Measurements from ENCODE around the gene TLE7.

Gene TLE7

GRCh38 chr16:71448274-71448866, 6.5 kb upstream of the TLE7 start:
- no peak for DNase-seq

GRCh38 chr16:71443714-71444113, 1.9 kb upstream of the TLE7 start:
- no peak for DNase-seq

GRCh38 chr16:71441348-71442050, 355 bp downstream of the TLE7 start:
- no peak for DNase-seq

- no peak for DNase-seq
Measured at GRCh38 chr16:71440669-71441347, 1.0 kb downstream of the TLE7 start.

- no peak for DNase-seq
Measured at GRCh38 chr16:71439523-71439922, 2.3 kb downstream of the TLE7 start.

GRCh38 chr16:71436473-71436872, 5.4 kb downstream of the TLE7 start:
- no peak for DNase-seq

GRCh38 chr16:71432906-71433305, 8.9 kb downstream of the TLE7 start:
- no peak for DNase-seq

GRCh38 chr16:71431991-71432390, 9.9 kb downstream of the TLE7 start:
- DNase-seq = no peak

- DNase-seq = no peak
Measured at GRCh38 chr16:71431176-71431575, 10.7 kb downstream of the TLE7 start.

- no peak for DNase-seq
Measured at GRCh38 chr16:71430744-71431143, 11.1 kb downstream of the TLE7 start.

- no peak for DNase-seq
Measured at GRCh38 chr16:71429581-71429980, 12.3 kb downstream of the TLE7 start.

- DNase-seq = no peak
Measured at GRCh38 chr16:71428883-71429282, 13.0 kb downstream of the TLE7 start.

- DNase-seq = no peak
Measured at GRCh38 chr16:71428385-71428784, 13.5 kb downstream of the TLE7 start.

GRCh38 chr16:71426880-71427615, 14.8 kb downstream of the TLE7 start:
- no peak for DNase-seq

GRCh38 chr16:71426069-71426879, 15.6 kb downstream of the TLE7 start:
- peak; percentile 60 for DNase-seq

GRCh38 chr16:71425746-71426068, 16.1 kb downstream of the TLE7 start:
- DNase-seq = no peak

- DNase-seq = no peak
Measured at GRCh38 chr16:71424626-71425025, 17.2 kb downstream of the TLE7 start.

GRCh38 chr16:71423865-71424264, 18.0 kb downstream of the TLE7 start:
- no peak for DNase-seq

GRCh38 chr16:71423016-71423415, 18.8 kb downstream of the TLE7 start:
- no peak for DNase-seq

- DNase-seq = no peak
Measured at GRCh38 chr16:71421911-71422310, 19.9 kb downstream of the TLE7 start.

GRCh38 chr16:71414038-71414437, 27.8 kb downstream of the TLE7 start:
- DNase-seq = no peak

- DNase-seq = no peak
Measured at GRCh38 chr16:71413341-71413740, 28.5 kb downstream of the TLE7 start.
